ENCODE data around the gene PCLAF. TPM values are rescaled to one million over a fixed set of nuclear protein-coding genes. Genes with fewer than 3 reads are reported as not detected.
"Not testable (repeated sequence)": the region's sequence is repeated elsewhere in the genome, so short reads cannot be mapped to it uniquely, and the experiment has no call there.

PCLAF gene
- total RNA-seq, 1 donor from 2014 or later, result 65.5 TPM

GRCh38 chr15:64351265-64351664 lies 30.0 kb downstream of the PCLAF start:
- TF ChIP-seq CTCF (conservative IDR thresholded peaks at IDR 0.05; ENCODE audit: low read depth, low read length), result no peak
- no peak overlapping the region for H3K4me3 ChIP-seq (ENCODE audit: low read depth, low read length)
- DNase-seq (ENCODE audit: low read depth), result no peak

- no peak overlapping the region for H3K4me3 ChIP-seq (ENCODE audit: low read depth, low read length)
- no peak for DNase-seq (ENCODE audit: low read depth)
Observed at GRCh38 chr15:64349375-64349774, 31.9 kb downstream of the PCLAF start.

GRCh38 chr15:64348455-64348854 lies 32.8 kb downstream of the PCLAF start:
- no peak for TF ChIP-seq CTCF (conservative IDR thresholded peaks at IDR 0.05; ENCODE audit: low read depth, low read length)
- no peak for DNase-seq (ENCODE audit: low read depth)
- no peak overlapping the region for H3K4me3 ChIP-seq (ENCODE audit: low read depth, low read length)

More at GRCh38 chr15:64349375-64349774, 31.9 kb downstream of the PCLAF start:
- no peak for TF ChIP-seq CTCF (conservative IDR thresholded peaks at IDR 0.05; ENCODE audit: low read depth, low read length)

- not testable (repeated sequence) for DNase-seq (ENCODE audit: low read depth); H3K4me3 ChIP-seq (ENCODE audit: low read depth, low read length)
Observed at GRCh38 chr15:64346242-64346641, 35.0 kb downstream of the PCLAF start.

- no peak for TF ChIP-seq CTCF (conservative IDR thresholded peaks at IDR 0.05; ENCODE audit: low read depth, low read length)
- no peak for DNase-seq (ENCODE audit: low read depth)
- no peak overlapping the region for H3K4me3 ChIP-seq (ENCODE audit: low read depth, low read length)
Observed at GRCh38 chr15:64344651-64345294, 36.5 kb downstream of the PCLAF start.

GRCh38 chr15:64343841-64344240 lies 37.4 kb downstream of the PCLAF start:
- no peak overlapping the region for H3K4me3 ChIP-seq (ENCODE audit: low read depth, low read length)
- no peak for TF ChIP-seq CTCF (conservative IDR thresholded peaks at IDR 0.05; ENCODE audit: low read depth, low read length)
- DNase-seq (ENCODE audit: low read depth), result no peak

GRCh38 chr15:64343222-64343621 lies 38.0 kb downstream of the PCLAF start:
- TF ChIP-seq CTCF (conservative IDR thresholded peaks at IDR 0.05; ENCODE audit: low read depth, low read length), result no peak
- no peak for DNase-seq (ENCODE audit: low read depth)
- H3K4me3 ChIP-seq (ENCODE audit: low read depth, low read length), result no peak overlapping the region

Measured in epithelial cell of proximal tubule (primary cell).